ENCODE measurements around the gene NPLOC4. TPM values are rescaled to one million over a fixed set of nuclear protein-coding genes. Genes with fewer than 3 reads are reported as not detected.
A peak's percentile ranks its signal among the peaks of the same experiment; 100 is the strongest.

NPLOC4 gene
- total RNA-seq, 3 donors from 2014 or later: 153 to 201 (median 167) TPM

GRCh38 chr17:81672504-81672903, 35.6 kb upstream of the NPLOC4 start:
- DNase-seq (no peak), ATAC-seq (no peak)
- H3K4me1 Mint-ChIP-seq (ENCODE audit: low read depth): peaks cover 16% of the 10 kb centered on the region
- H3K36me3 Mint-ChIP-seq (ENCODE audit: insufficient read depth): peaks cover 17% of the 10 kb centered on the region
- no peaks in the 10 kb centered on the region for H3K9me3 Mint-ChIP-seq
- H3K27me3 Mint-ChIP-seq (ENCODE audit: low read depth): no peaks in the 10 kb centered on the region
- no peak overlapping the region for H3K4me3 Mint-ChIP-seq

GRCh38 chr17:81667754-81668153, 30.8 kb upstream of the NPLOC4 start:
- H3K9me3 Mint-ChIP-seq: no peaks in the 10 kb centered on the region
- peak overlapping the region; percentile 92 for H3K4me3 Mint-ChIP-seq
- peaks cover 33% of the 10 kb centered on the region for H3K4me1 Mint-ChIP-seq (ENCODE audit: low read depth)
- ATAC-seq (no peak), DNase-seq (no peak)
- H3K36me3 Mint-ChIP-seq (ENCODE audit: insufficient read depth): peaks cover 22% of the 10 kb centered on the region
- H3K27me3 Mint-ChIP-seq (ENCODE audit: low read depth): no peaks in the 10 kb centered on the region

GRCh38 chr17:81666342-81667191, 29.7 kb upstream of the NPLOC4 start, which contains the start of the genes CCDC137 and OXLD1:
Gene CCDC137, plus strand, starts transcription at chr17:81666737. Its CDS starts 30 bp downstream, at chr17:81666767.
Gene OXLD1, minus strand, starts transcription at chr17:81666605. Its CDS starts 28 bp downstream, at chr17:81666577.
- no peaks in the 10 kb centered on the region for H3K9me3 Mint-ChIP-seq
- peaks cover 35% of the 10 kb centered on the region for H3K4me1 Mint-ChIP-seq (ENCODE audit: low read depth)
- ATAC-seq: peak; percentile 94 to 97
- H3K27me3 Mint-ChIP-seq (ENCODE audit: low read depth): no peaks in the 10 kb centered on the region
- H3K4me3 Mint-ChIP-seq: peak within 1 kb of the TSS; percentile 92
- DNase-seq: peak; percentile 88
- peaks cover 22% of the 10 kb centered on the region for H3K36me3 Mint-ChIP-seq (ENCODE audit: insufficient read depth)

GRCh38 chr17:81666092-81666341, 29.1 kb upstream of the NPLOC4 start:
- ATAC-seq (peak; percentile 30 to 32), DNase-seq (no peak)
- Mint-ChIP-seq H3K27me3 (ENCODE audit: low read depth) (no peaks in the 10 kb centered on the region), H3K4me3 (peak overlapping the region; percentile 92), H3K9me3 (no peaks in the 10 kb centered on the region), H3K4me1 (ENCODE audit: low read depth) (peaks cover 35% of the 10 kb centered on the region), H3K36me3 (ENCODE audit: insufficient read depth) (peaks cover 19% of the 10 kb centered on the region)

GRCh38 chr17:81665205-81666091, 28.5 kb upstream of the NPLOC4 start:
- Mint-ChIP-seq H3K27me3 (ENCODE audit: low read depth) (no peaks in the 10 kb centered on the region), H3K4me1 (ENCODE audit: low read depth) (peaks cover 35% of the 10 kb centered on the region), H3K9me3 (no peaks in the 10 kb centered on the region), H3K36me3 (ENCODE audit: insufficient read depth) (peaks cover 19% of the 10 kb centered on the region), H3K4me3 (peak overlapping the region; percentile 92)
- ATAC-seq: peak; percentile 47 to 49
- DNase-seq: peak; percentile 54

GRCh38 chr17:81664051-81664470, 27.1 kb upstream of the NPLOC4 start:
- ATAC-seq (no peak), DNase-seq (no peak)
- Mint-ChIP-seq H3K4me3 (peak overlapping the region; percentile 25), H3K36me3 (ENCODE audit: insufficient read depth) (peaks cover 15% of the 10 kb centered on the region), H3K4me1 (ENCODE audit: low read depth) (peaks cover 35% of the 10 kb centered on the region), H3K9me3 (no peaks in the 10 kb centered on the region), H3K27me3 (ENCODE audit: low read depth) (no peaks in the 10 kb centered on the region)

- no peak for DNase-seq
- Mint-ChIP-seq H3K4me3 (no peak overlapping the region), H3K36me3 (ENCODE audit: insufficient read depth) (peaks cover 8% of the 10 kb centered on the region), H3K9me3 (no peaks in the 10 kb centered on the region), H3K27me3 (ENCODE audit: low read depth) (no peaks in the 10 kb centered on the region), H3K4me1 (ENCODE audit: low read depth) (peaks cover 27% of the 10 kb centered on the region)
- ATAC-seq: no peak
Observed at GRCh38 chr17:81662002-81662401, 25.1 kb upstream of the NPLOC4 start.

- no peak overlapping the region for H3K4me3 Mint-ChIP-seq
- no peak for ATAC-seq
Observed at GRCh38 chr17:81660441-81660840, 23.5 kb upstream of the NPLOC4 start.

GRCh38 chr17:81659038-81659437, 22.1 kb upstream of the NPLOC4 start:
- H3K4me1 Mint-ChIP-seq (ENCODE audit: low read depth): peaks cover 13% of the 10 kb centered on the region
- no peaks in the 10 kb centered on the region for H3K36me3 Mint-ChIP-seq (ENCODE audit: insufficient read depth)
- H3K4me3 Mint-ChIP-seq: no peak overlapping the region
- no peaks in the 10 kb centered on the region for H3K27me3 Mint-ChIP-seq (ENCODE audit: low read depth)
- DNase-seq: no peak
- H3K9me3 Mint-ChIP-seq: no peaks in the 10 kb centered on the region
- ATAC-seq: no peak

More at GRCh38 chr17:81660441-81660840, 23.5 kb upstream of the NPLOC4 start:
- Mint-ChIP-seq H3K27me3 (ENCODE audit: low read depth) (no peaks in the 10 kb centered on the region), H3K36me3 (ENCODE audit: insufficient read depth) (peaks cover 5% of the 10 kb centered on the region), H3K9me3 (no peaks in the 10 kb centered on the region), H3K4me1 (ENCODE audit: low read depth) (peaks cover 22% of the 10 kb centered on the region)
- DNase-seq: no peak

- Mint-ChIP-seq H3K4me1 (ENCODE audit: low read depth) (peaks cover 10% of the 10 kb centered on the region), H3K27me3 (ENCODE audit: low read depth) (peaks cover 6% of the 10 kb centered on the region), H3K36me3 (ENCODE audit: insufficient read depth) (no peaks in the 10 kb centered on the region), H3K9me3 (no peaks in the 10 kb centered on the region), H3K4me3 (no peak overlapping the region)
- DNase-seq (no peak), ATAC-seq (no peak)
Observed at GRCh38 chr17:81656835-81657234, 19.9 kb upstream of the NPLOC4 start.

- Mint-ChIP-seq H3K4me3 (no peak within 1 kb of the TSS), H3K9me3 (no peaks in the 10 kb centered on the region), H3K36me3 (ENCODE audit: insufficient read depth) (no peaks in the 10 kb centered on the region), H3K4me1 (ENCODE audit: low read depth) (peaks cover 10% of the 10 kb centered on the region), H3K27me3 (ENCODE audit: low read depth) (peaks cover 10% of the 10 kb centered on the region)
- ATAC-seq (no peak), DNase-seq (no peak)
Observed at GRCh38 chr17:81656118-81656743, 19.3 kb upstream of the NPLOC4 start, which contains the start of gene PDE6G. Gene PDE6G, minus strand, starts transcription at chr17:81656542. Its CDS starts 3,237 bp downstream, at chr17:81653305.

GRCh38 chr17:81655378-81656117, 18.6 kb upstream of the NPLOC4 start:
- peaks cover 10% of the 10 kb centered on the region for H3K27me3 Mint-ChIP-seq (ENCODE audit: low read depth)
- DNase-seq (no peak), ATAC-seq (no peak)
- no peaks in the 10 kb centered on the region for H3K36me3 Mint-ChIP-seq (ENCODE audit: insufficient read depth)
- peaks cover 10% of the 10 kb centered on the region for H3K4me1 Mint-ChIP-seq (ENCODE audit: low read depth)
- H3K4me3 Mint-ChIP-seq: no peak overlapping the region
- no peaks in the 10 kb centered on the region for H3K9me3 Mint-ChIP-seq

- peak overlapping the region; percentile 60 for H3K4me3 Mint-ChIP-seq
- ATAC-seq (peak; percentile 75 to 82), DNase-seq (no peak)
- H3K27me3 Mint-ChIP-seq (ENCODE audit: low read depth): peaks cover 23% of the 10 kb centered on the region
- no peaks in the 10 kb centered on the region for H3K36me3 Mint-ChIP-seq (ENCODE audit: insufficient read depth)
- peaks cover 10% of the 10 kb centered on the region for H3K4me1 Mint-ChIP-seq (ENCODE audit: low read depth)
- H3K9me3 Mint-ChIP-seq: no peaks in the 10 kb centered on the region
Observed at GRCh38 chr17:81652906-81653771, 16.2 kb upstream of the NPLOC4 start.

Data from activated T-cell treated with anti-CD3 and anti-CD28 coated beads, Interleukin-2, amount 50 U/mL, for 4 hours (primary cell).